GM12872 (cell line): ENCODE measurements around the gene SPEF1.

Experiments used
- TF ChIP-seq, protein P1 (sequence below): IDR thresholded peaks from 3 replicates; pipeline ENCODE4 v1.5.1; 2011; ENCODE audit warnings: low read depth, mild to moderate bottlenecking, low read length, moderate library complexity; ENCODE audit not compliant: insufficient read depth

SPEF1 gene

DNA sequence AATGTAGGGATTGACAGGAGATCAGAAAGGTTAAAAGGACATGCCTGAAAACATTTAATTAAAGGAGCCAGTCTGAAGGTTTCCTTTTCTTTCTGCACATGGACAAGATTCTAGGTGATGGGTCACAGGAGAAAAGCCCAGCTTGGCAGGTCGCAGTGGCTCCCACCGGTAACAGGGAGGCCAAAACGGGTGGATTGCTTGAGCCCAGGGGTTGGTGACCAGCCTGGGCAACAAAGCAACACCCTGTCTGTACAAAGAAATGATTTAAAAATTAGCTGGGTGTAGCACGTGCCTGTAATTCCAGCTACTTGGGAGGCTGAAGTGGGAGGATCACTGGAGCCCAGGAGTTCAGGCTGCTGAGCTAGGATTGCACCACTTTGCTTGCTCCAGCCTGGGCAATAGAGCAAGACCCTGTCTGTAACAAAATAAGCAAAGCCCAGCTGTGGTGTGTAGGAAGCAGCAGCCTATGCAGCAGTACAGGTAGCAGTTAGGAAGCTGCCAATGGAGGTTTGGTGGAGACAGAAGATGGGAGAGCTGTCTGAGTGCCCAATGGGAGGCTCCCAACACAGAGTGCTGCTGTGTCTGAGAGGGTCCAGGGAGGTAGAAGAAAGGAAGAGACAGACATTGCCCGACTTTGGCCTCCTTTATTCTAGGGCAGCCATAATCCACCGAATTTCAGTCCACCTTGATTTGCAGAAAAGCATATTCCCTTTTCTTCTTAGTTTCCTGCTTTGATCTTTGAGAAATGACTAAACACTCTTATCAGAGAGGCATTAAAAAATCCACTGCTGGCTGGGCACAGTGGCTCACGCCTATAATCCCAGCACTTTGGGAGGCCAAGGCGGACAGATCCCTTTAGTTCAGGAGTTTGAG, 32.0 kb upstream of the SPEF1 start:
- TF ChIP-seq, protein P1, sequence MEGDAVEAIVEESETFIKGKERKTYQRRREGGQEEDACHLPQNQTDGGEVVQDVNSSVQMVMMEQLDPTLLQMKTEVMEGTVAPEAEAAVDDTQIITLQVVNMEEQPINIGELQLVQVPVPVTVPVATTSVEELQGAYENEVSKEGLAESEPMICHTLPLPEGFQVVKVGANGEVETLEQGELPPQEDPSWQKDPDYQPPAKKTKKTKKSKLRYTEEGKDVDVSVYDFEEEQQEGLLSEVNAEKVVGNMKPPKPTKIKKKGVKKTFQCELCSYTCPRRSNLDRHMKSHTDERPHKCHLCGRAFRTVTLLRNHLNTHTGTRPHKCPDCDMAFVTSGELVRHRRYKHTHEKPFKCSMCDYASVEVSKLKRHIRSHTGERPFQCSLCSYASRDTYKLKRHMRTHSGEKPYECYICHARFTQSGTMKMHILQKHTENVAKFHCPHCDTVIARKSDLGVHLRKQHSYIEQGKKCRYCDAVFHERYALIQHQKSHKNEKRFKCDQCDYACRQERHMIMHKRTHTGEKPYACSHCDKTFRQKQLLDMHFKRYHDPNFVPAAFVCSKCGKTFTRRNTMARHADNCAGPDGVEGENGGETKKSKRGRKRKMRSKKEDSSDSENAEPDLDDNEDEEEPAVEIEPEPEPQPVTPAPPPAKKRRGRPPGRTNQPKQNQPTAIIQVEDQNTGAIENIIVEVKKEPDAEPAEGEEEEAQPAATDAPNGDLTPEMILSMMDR: no peak

DNA sequence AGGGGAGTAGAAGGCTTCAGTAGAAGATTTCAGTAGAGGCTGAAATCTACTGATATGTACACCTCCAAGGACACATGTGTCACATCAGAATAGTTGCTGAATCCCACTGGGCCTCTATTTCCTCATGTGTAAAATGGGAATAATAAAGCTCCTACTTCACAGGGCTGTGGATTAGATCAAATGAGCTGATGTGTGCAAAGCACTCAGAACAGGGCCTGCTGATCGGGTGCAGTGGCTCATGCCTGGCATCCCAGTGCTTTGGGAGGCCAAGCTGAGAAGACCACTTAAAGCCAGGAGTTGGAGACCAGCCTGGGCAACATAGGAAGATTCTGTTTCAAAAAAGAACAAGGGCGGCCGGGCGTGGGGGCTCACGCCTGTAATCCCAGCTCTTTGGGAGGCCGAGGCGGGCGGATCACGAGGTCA, 31.0 kb upstream of the SPEF1 start:
- TF ChIP-seq, protein P1: no peak

DNA sequence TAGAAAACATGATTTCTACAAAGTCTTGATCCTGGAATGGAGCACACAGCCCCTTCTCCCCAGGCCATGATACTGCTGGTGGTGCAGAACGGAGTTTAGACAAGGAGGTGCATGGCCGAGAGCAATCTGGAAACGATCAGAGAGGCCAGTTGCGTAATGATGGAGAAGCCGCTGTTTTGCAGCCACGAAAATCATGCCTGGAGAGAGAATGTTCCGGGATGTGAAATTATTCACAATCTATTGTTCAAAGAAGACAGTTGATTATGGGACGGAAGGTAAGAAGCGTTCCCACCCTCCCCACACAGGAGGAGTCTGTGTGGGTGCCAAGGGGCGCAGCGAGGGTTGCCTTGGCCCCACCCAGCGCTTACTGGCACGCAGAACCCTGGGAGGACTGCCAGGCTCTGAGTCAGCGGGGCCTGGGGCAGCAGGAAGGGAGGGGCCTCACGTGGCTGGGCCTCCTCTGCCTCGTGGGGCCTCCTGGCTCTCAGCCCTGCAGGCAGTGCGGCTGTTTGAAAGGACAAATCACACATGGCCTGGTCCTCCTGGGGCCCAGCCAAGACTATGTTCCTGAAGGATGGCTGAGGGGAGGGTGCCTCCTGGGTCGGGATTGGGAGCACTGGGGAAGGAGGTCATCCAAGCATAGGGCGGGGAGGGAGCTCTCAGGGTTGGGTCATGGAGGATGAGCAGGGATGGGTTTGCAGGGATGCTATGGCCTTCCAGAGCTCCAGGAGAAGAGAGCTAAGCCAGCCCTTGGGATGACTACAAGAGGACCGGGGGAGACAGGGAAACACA, 30.4 kb upstream of the SPEF1 start:
- TF ChIP-seq, protein P1: no peak

DNA sequence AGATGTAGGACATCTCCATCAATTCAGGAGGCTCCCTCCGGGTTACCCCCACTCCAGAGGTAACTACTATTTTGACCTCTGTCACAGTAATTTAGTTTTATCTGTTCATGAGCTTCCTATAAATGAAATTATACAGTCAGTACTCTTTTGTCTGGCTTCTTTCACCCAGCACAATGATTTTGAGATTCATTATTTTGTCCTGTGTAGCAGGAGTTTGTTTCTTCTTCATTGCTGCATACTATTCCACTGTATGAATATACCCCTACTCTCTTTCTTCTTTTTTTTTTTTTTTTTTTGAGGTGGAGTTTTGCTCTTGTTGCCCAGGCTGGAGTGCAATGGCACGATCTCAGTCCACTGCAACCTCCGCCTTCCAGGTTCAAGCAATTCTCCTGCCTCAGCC, 27.3 kb upstream of the SPEF1 start:
- TF ChIP-seq, protein P1: no peak

DNA sequence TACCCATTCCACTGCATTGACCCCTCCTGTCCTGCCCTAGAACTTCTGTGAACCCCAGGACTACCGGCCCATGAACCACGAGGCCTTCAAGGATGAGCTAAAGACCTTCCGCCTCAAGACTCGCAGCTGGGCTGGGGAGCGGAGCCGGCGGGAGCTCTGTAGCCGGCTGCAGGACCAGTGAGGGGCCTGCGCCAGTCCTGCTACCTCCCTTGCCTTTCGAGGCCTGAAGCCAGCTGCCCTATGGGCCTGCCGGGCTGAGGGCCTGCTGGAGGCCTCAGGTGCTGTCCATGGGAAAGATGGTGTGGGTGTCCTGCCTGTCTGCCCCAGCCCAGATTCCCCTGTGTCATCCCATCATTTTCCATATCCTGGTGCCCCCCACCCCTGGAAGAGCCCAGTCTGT, 23.5 kb upstream of the SPEF1 start:
- TF ChIP-seq, protein P1: no peak

DNA sequence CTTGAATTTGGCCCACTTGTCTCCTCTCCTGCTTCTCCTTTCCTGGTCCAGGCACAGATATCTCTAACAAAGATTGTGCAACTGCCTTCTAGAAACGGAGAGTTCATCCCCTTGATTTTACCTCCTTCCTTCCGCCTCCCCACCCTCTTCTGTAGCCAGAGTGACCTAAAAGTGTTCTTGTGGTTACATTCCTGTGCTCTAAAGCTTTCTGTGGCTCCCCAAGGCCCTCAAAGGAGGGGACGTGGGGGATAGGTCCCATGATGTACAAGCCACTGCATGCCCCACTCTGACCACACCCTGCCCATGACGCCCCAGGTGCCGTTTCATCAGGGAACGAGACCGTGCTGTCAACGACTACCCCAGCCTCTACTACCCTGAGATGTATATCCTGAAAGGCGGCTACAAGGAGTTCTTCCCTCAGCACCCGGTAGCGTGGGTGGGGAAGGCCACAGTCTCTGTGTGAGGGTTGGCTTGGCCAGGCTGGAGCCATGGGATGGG, 23.1 kb upstream of the SPEF1 start:
- TF ChIP-seq, protein P1: no peak

DNA sequence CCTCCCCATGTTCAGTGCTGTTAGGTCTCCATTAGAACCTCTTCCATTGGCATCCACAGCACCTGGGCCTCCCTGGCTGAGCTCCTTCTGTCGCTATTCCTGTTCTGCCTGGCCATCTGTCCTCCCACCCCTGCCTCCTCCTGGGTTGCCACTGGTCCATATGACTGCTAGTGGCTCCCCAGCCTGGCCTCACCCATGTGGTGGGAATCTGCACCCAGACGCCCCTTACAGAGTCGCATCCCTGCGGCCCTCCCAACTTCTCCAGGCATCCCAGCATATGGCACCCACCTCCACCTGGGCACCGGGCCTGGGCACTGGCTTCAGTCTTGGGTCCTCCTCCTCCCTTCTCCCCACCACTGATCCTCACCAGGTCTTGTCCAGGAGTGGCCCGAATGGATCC, 22.6 kb upstream of the SPEF1 start:
- TF ChIP-seq, protein P1: no peak
